GM23248 (cell line): Measurements from ENCODE around the gene AKT2.

Experiments
- EZH2 ChIP-seq: fragments of 200-600 bp; sonication (generic); IDR thresholded peaks from 2 replicates; pipeline ENCODE4 v1.6.1; 2018; ENCODE audit warnings: antibody characterized with exemption, mild to moderate bottlenecking; ENCODE audit not compliant: insufficient read depth, poor library complexity, severe bottlenecking
- EZH2phosphoT487 ChIP-seq: fragments of 200-600 bp; sonication (generic); IDR thresholded peaks from 2 replicates; pipeline ENCODE4 v1.6.1; 2018; ENCODE audit warnings: antibody characterized with exemption, moderate library complexity, mild to moderate bottlenecking, low read depth; ENCODE audit not compliant: insufficient read depth

GRCh38 chr19:40205760-40206159 lies 79.4 kb downstream of the AKT2 start:
- TF ChIP-seq EZH2, result no peak
- TF ChIP-seq EZH2phosphoT487, result no peak
